Stimulated activated CD8-positive, alpha-beta memory T cell treated with anti-CD3 and anti-CD28 coated beads, Interleukin-4, amount 100 ng/mL, for 1 hour (primary cell): ENCODE data around the gene PCSK6.
"Not testable (repeated sequence)": the region's sequence is repeated elsewhere in the genome, so short reads cannot be mapped to it uniquely, and the experiment has no call there.

Source experiments
- DNase-seq, 2 donors: peaks; one replicate each; pipeline ENCODE4 v3.0.0-alpha.2; 2020; ENCODE audit warnings: low read depth in 2 of 2, low spot score in 1 of 2

PCSK6 gene

GRCh38 chr15:101406036-101406435 lies 83.5 kb downstream of the PCSK6 start:
- no peak for DNase-seq

- no peak for DNase-seq
Measured at GRCh38 chr15:101404245-101404644, 85.3 kb downstream of the PCSK6 start.

GRCh38 chr15:101402883-101403282 lies 86.6 kb downstream of the PCSK6 start:
- not testable (repeated sequence) for DNase-seq

- DNase-seq = no peak
Measured at GRCh38 chr15:101401286-101401685, 88.2 kb downstream of the PCSK6 start.

GRCh38 chr15:101399431-101399830 lies 90.1 kb downstream of the PCSK6 start:
- no peak for DNase-seq

- DNase-seq = no peak
Measured at GRCh38 chr15:101398247-101398646, 91.3 kb downstream of the PCSK6 start.

- no peak for DNase-seq
Measured at GRCh38 chr15:101397521-101398003, 91.9 kb downstream of the PCSK6 start.

- no peak for DNase-seq
Measured at GRCh38 chr15:101396484-101397261, 92.8 kb downstream of the PCSK6 start.

GRCh38 chr15:101394654-101395053 lies 94.9 kb downstream of the PCSK6 start:
- no peak for DNase-seq

- no peak for DNase-seq
Measured at GRCh38 chr15:101394056-101394630, 95.4 kb downstream of the PCSK6 start.

GRCh38 chr15:101393172-101393571 lies 96.3 kb downstream of the PCSK6 start:
- no peak for DNase-seq

- DNase-seq = no peak
Measured at GRCh38 chr15:101391981-101392640, 97.4 kb downstream of the PCSK6 start.

- no peak for DNase-seq
Measured at GRCh38 chr15:101391431-101391830, 98.1 kb downstream of the PCSK6 start.

- DNase-seq = no peak
Measured at GRCh38 chr15:101390462-101390861, 99.0 kb downstream of the PCSK6 start.

GRCh38 chr15:101390060-101390459 lies 99.4 kb downstream of the PCSK6 start:
- DNase-seq = no peak

- no peak for DNase-seq
Measured at GRCh38 chr15:101389362-101389761, 100.1 kb downstream of the PCSK6 start.

- no peak for DNase-seq
Measured at GRCh38 chr15:101388046-101388445, 101.5 kb downstream of the PCSK6 start.

GRCh38 chr15:101387574-101387973 lies 101.9 kb downstream of the PCSK6 start:
- no peak for DNase-seq

- no peak for DNase-seq
Measured at GRCh38 chr15:101386967-101387366, 102.5 kb downstream of the PCSK6 start.

- no peak for DNase-seq
Measured at GRCh38 chr15:101386006-101386405, 103.5 kb downstream of the PCSK6 start.

- DNase-seq = no peak
Measured at GRCh38 chr15:101384276-101384675, 105.2 kb downstream of the PCSK6 start.

GRCh38 chr15:101382544-101382943 lies 107.0 kb downstream of the PCSK6 start:
- DNase-seq = no peak
